Muscle layer of duodenum (tissue), 2 donors: ENCODE measurements around the gene SSBP4.

Experiments used
- H3K27ac ChIP-seq: one replicate; pipeline ENCODE4 v1.7.0; 2013; ENCODE audit warnings: mild to moderate bottlenecking, low read length
- H3K27me3 ChIP-seq: one replicate; pipeline ENCODE4 v1.7.0; 2013; ENCODE audit warnings: low read depth, mild to moderate bottlenecking, control low read depth, low read length
- H3K36me3 ChIP-seq, 2 donors: one replicate each; pipeline ENCODE4 v1.7.0; 2013; ENCODE audit warnings: low read length in 2 of 2, control low read depth in 1 of 2, mild to moderate bottlenecking in 1 of 2; ENCODE audit not compliant: insufficient read depth in 2 of 2, control insufficient read depth in 1 of 2
- H3K4me1 ChIP-seq, 2 donors: one replicate each; pipeline ENCODE4 v1.7.0; 2013; ENCODE audit warnings: low read length in 2 of 2, mild to moderate bottlenecking in 2 of 2, control low read depth in 1 of 2, moderate library complexity in 1 of 2; ENCODE audit not compliant: insufficient read depth in 2 of 2, control insufficient read depth in 1 of 2
- H3K4me3 ChIP-seq, 2 donors: one replicate each; pipeline ENCODE4 v1.7.0; 2013; ENCODE audit warnings: low read length in 2 of 2, low read depth in 1 of 2, mild to moderate bottlenecking in 1 of 2
- H3K9me3 ChIP-seq, 2 donors: one replicate each; pipeline ENCODE4 v1.7.0; 2013; ENCODE audit warnings: low read length in 2 of 2, control low read depth in 1 of 2, mild to moderate bottlenecking in 1 of 2; ENCODE audit not compliant: control insufficient read depth in 1 of 2
- donor health status: healthy.

Gene SSBP4

DNA sequence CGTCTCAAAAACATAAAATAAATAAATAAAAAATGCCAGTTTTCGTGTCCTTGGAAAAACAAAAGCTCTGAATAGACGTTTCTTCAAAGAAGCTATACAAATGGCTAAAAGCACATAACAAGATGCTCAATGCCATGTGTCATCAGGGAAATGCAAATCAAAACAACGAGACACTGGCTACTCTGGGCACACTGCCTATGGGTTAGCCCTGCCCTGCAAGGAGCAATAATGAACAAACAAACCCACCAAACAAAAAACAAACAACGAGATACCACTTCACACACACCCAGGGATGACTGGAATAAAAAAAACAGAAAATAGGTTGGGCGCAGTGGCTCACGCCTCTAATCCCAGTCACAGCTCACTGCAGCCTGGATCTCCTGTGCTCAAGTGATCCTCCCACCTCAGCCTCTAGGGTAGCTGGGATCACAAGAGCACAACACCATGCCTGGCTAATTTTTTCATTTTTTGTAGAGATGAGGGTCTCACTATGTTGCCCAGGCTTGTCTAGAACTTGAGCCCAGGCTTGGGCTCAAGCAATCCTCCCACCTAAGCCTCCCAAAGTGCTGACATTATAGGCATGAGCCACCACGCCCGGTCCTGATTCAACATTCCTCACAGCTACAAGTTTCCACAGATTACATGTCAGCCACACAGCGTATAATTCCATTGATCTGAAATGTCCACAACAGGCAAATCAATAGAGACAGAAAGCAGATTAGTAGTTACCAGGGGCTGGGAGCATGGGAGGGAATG is 34.2 kb downstream of the SSBP4 start:
- H3K36me3 ChIP-seq: peaks cover 22 to 47% of the 10 kb centered on the region in 2 donors

DNA sequence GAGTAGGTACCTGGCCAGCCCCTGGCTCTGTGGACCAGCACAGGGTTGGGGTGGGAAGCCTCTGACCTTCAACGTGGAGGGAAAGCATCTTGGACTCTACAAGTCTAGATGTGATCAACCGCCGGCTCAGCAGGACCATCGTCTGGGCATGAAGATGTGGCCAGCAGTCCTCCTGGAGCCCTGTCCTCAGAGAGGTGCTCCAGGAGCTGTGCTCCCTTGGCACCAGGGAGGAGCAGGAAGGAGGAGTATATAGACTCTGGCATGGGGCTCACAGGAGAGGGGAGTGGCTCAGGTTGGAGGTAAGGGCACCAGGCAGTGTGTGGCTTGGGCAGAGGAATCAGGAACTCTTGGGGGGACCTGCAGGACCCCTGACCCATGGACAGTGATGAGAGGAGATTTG is 37.1 kb downstream of the SSBP4 start:
- peak overlapping the region; percentile 45 for H3K27ac ChIP-seq
- H3K4me1 ChIP-seq: peaks cover 15 to 36% of the 10 kb centered on the region in 2 donors
- H3K36me3 ChIP-seq: peaks cover 20 to 38% of the 10 kb centered on the region in 2 donors
- H3K27me3 ChIP-seq: no peaks in the 10 kb centered on the region
- H3K9me3 ChIP-seq: no peaks in the 10 kb centered on the region
- no peak overlapping the region for H3K4me3 ChIP-seq

More for the DNA sequence above, 34.2 kb downstream of the SSBP4 start:
- peaks cover 4 to 27% of the 10 kb centered on the region in 2 donors for H3K4me1 ChIP-seq
- H3K9me3 ChIP-seq: no peaks in the 10 kb centered on the region
- no peak overlapping the region for H3K27ac ChIP-seq
- no peaks in the 10 kb centered on the region for H3K27me3 ChIP-seq
- no peak overlapping the region for H3K4me3 ChIP-seq

DNA sequence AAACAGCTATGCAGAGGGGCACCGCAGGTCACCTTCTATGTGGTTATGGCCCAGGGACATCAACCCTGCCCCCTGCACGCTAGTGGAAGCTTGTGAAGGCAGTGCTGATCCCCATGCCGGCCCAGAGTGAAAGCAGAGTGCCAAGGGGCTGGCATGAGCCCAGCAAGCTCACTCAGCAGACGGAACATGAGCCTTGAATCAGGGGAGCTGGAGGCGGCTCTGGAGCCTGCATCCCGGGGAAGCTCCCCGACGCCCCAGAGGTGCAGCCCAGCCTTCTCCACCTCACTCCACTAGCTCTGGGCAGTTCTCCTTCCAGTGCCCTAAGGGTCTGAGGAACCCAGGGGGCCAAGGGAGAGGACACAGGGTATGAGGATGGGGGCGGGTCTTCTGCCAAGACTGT is 37.8 kb downstream of the SSBP4 start:
- Histone ChIP-seq H3K36me3 (peaks cover 25 to 33% of the 10 kb centered on the region in 2 donors), H3K27ac (peak overlapping the region; percentile 45), H3K27me3 (no peaks in the 10 kb centered on the region), H3K4me3 (no peak overlapping the region), H3K9me3 (no peaks in the 10 kb centered on the region), H3K4me1 (peaks cover 15 to 39% of the 10 kb centered on the region in 2 donors)

DNA sequence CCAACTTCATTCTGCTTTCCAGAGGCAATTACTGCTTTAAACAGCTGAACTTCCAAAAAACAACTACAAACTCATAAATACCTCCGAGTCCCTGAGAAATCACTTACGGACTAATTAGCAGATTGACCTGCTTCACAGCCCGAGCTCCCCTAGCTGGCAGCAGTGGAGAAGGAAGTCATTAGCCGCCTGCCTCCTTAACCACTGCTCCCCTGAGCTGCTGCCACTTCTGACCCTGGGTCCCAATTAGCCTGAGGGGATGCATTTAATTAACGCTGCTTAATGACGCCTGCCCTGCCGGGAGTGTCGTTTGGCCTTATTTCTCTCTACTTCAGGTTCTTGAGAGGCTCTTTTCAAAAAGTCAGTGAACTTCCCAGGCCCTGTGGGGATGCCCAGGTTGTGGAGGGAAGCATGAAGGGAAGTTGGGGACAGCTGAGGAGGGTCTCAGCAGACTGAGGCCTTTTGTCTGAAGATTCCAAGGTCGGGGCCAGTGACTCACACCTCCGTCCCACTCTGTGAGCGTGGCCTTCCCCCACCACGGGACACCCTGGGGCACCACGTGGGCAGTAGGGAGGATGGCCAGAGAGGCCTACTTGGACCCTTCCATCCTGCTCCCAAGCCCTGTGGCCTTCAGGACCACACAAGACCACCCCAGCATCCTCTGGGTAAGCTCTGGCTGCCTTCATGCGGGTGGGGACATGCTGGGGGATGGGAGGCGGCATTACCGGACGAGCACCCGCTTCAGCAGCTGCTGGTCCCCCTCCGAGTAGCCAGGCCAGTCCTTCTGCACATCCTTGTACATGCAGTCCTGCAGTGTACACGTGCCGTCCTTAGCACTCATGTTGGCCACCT is 38.5 kb downstream of the SSBP4 start:
- Histone ChIP-seq H3K9me3 (no peaks in the 10 kb centered on the region), H3K4me1 (peaks cover 15 to 39% of the 10 kb centered on the region in 2 donors), H3K4me3 (no peak overlapping the region), H3K27me3 (no peaks in the 10 kb centered on the region), H3K27ac (no peak overlapping the region), H3K36me3 (peaks cover 21 to 31% of the 10 kb centered on the region in 2 donors)

DNA sequence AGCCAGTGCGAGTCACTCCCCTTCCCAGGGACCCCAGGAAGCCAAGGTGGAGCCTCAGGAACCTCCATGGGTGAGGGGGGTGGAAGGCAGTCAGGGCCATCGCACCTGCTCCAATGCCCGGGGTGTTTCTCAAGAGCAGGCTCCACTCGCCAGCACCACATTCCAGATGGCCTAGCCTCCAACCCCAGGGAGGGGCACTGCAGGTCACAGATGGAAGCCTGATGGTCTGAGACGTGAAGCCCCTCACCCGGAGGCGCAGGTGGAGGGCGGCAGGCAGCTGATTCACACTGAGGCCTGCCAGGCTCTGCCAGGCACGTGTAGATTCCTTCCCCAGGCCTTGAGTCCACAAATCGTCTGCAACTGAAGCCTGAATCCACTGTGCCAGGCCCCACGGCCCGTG is 41.7 kb downstream of the SSBP4 start:
- peaks cover 27 to 28% of the 10 kb centered on the region in 2 donors for H3K36me3 ChIP-seq
- no peak overlapping the region for H3K4me3 ChIP-seq
- no peak overlapping the region for H3K27ac ChIP-seq
- H3K9me3 ChIP-seq: no peaks in the 10 kb centered on the region
- no peaks in the 10 kb centered on the region for H3K27me3 ChIP-seq
- peaks cover 28 to 61% of the 10 kb centered on the region in 2 donors for H3K4me1 ChIP-seq

DNA sequence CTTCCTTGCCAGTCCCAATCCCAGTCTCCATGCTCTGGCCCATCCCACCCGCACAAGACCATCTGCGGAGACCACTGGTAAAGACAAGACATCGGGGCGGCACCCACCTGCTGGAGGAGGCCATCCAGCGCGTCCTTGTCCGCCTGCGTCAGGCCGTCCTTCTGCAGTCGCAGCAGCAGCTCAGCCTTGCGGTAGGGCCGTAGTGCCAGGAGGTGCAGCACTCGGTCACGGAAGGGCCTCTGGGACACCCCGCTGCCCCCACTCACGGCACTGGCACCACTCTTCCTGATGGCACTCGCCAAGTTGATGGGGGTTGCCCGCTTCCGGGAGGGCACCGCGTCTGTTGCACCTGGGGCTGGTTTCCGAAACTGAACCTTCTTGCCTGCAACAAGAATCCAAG is 42.3 kb downstream of the SSBP4 start:
- H3K27ac ChIP-seq: no peak overlapping the region

DNA sequence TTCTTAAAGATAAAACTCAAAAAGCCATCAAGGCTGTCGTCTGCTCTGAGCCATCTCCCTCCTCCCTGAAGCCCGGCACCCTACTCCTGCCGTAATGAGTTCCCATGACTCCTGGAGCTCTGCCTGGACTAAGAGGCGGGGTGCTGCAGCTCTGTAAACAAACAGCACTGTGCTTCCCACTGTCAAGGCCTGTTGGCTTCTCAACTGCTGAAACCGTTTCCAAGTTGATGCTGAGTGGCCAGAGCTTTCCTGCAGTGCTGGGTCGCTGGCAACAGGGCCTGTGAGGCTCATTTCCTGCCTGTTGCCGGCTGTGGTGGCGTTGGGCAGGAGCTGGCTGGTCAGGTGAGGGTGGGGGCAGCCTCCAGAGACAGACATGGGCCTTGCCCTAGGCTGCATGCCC is 45.4 kb downstream of the SSBP4 start:
- Histone ChIP-seq H3K4me3 (peak overlapping the region in 1 of 2 donors; percentile 30), H3K27me3 (no peaks in the 10 kb centered on the region), H3K27ac (peak overlapping the region; percentile 58), H3K4me1 (peaks cover 30 to 59% of the 10 kb centered on the region in 2 donors), H3K36me3 (peaks cover 7 to 23% of the 10 kb centered on the region in 2 donors), H3K9me3 (no peaks in the 10 kb centered on the region)

More for the DNA sequence above, 42.3 kb downstream of the SSBP4 start:
- Histone ChIP-seq H3K4me1 (peaks cover 32 to 63% of the 10 kb centered on the region in 2 donors), H3K4me3 (no peak overlapping the region), H3K27me3 (no peaks in the 10 kb centered on the region), H3K9me3 (no peaks in the 10 kb centered on the region), H3K36me3 (peaks cover 22 to 28% of the 10 kb centered on the region in 2 donors)

DNA sequence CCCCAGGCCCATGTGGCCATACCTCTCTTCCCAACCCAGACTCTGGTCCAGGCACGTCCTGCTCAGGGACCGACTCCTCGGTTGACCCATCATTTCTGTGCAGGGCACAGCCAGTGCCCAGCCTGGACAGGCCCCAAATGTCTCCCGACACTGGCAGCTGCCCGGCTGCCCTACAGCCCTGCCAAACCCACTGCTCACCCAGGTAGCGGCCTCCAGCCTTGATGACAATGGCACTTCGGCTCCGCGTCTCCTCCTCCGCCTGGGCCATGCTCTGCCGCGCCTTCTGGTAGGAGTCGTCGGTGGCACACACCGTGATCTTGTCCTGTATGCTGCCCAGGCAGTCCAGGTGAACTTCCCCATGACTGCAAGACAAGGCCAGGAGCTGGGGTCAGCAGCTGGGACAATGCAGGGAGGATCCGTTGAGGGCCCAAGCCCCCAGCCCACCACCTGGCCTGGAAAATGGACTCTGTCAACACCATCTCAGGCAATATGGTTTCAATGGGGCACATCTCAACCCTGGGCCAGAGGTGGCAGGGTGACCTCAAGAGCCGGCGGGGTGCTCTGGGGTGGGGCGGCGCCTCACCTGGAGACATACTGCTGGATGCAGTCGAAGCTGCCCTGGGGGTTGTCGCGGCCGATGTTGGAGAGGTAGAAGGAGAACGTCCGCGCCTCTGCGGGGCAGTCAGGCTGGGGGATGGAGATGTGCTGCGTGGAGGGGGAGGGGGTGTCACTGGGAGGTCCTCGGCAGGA is 46.2 kb downstream of the SSBP4 start:
- Histone ChIP-seq H3K27me3 (no peaks in the 10 kb centered on the region), H3K27ac (peak overlapping the region; percentile 58), H3K4me1 (peaks cover 28 to 59% of the 10 kb centered on the region in 2 donors), H3K4me3 (peak overlapping the region in 1 of 2 donors; percentile 30), H3K9me3 (no peaks in the 10 kb centered on the region), H3K36me3 (peaks cover 7 to 19% of the 10 kb centered on the region in 2 donors)

DNA sequence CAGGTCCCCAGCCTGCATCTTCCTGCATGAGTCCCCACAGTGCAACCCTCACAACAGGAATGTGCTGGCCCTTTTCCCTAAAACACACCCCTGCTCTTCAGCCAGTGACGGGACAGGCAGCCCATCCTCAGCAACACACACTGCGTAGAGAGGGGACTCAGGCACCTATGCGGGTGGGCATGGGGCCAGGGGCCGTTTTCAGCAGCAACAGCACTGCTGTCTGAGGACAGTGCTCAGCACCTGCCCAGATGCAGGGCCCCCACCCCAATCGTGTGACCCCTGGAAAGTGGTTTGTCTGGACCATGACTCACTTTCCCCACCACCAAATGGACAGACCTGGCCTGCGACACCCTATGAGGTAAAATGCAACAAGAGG is 46.8 kb downstream of the SSBP4 start:
- Histone ChIP-seq H3K4me1 (peaks cover 26 to 56% of the 10 kb centered on the region in 2 donors), H3K27ac (no peak overlapping the region)

DNA sequence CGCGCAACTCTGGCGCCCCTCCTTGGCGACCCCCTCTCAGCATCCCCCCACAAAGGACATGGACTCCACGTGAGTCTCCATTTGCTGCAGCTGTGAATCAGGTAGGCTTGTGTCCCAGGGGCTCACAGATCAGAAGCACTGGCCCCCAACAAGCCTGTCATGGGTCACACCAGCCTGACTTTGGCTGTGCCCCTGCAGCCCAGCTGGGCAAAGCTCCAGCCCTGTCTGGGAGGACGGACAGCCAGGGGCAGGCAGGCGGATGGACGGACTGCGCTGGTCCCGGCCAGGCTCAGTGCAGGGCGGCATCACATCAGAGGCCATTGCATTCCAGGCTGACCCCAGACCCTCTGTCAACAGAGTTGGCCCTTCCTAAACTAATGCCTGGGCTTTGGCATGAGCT is 47.2 kb downstream of the SSBP4 start:
- H3K4me3 ChIP-seq: no peak overlapping the region
- peaks cover 0 to 17% of the 10 kb centered on the region in 2 donors for H3K36me3 ChIP-seq
- H3K27ac ChIP-seq: no peak overlapping the region
- H3K4me1 ChIP-seq: peaks cover 26 to 52% of the 10 kb centered on the region in 2 donors
- H3K27me3 ChIP-seq: no peaks in the 10 kb centered on the region
- H3K9me3 ChIP-seq: no peaks in the 10 kb centered on the region

More for the DNA sequence above, 46.8 kb downstream of the SSBP4 start:
- H3K4me3 ChIP-seq: no peak overlapping the region
- H3K9me3 ChIP-seq: no peaks in the 10 kb centered on the region
- peaks cover 3 to 21% of the 10 kb centered on the region in 2 donors for H3K36me3 ChIP-seq
- H3K27me3 ChIP-seq: no peaks in the 10 kb centered on the region

DNA sequence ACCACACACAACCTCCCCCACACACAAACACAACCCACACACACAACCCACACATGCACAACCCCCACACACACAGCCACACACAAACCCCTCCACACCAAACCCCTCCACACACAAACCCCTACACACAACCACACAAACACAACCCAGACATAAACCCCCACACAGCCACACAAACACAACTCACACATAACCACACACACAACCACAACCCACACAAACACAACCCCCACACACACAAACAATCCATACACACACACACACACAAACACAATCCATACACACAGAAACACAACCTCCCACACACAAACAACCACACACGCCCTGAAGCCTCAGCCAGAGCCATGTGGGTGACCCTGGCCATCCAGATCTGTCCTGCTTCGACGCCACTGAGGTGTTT is 48.8 kb downstream of the SSBP4 start:
- no peaks in the 10 kb centered on the region for H3K9me3 ChIP-seq
- peaks cover 26 to 47% of the 10 kb centered on the region in 2 donors for H3K4me1 ChIP-seq

More for the DNA sequence above, 48.8 kb downstream of the SSBP4 start:
- Histone ChIP-seq H3K36me3 (peaks cover 7 to 13% of the 10 kb centered on the region in 2 donors), H3K27ac (no peak overlapping the region), H3K27me3 (no peaks in the 10 kb centered on the region), H3K4me3 (no peak overlapping the region)
